K562 (cell line): ENCODE results near the gene GTPBP1. TPM values are rescaled to one million over a fixed set of nuclear protein-coding genes. Genes with fewer than 3 reads are reported as not detected.
A peak's percentile ranks its signal among the peaks of the same experiment; 100 is the strongest.

Experiments used
- ATAC-seq: fragments of 200-7000 bp; cut with Tn5 transposase; 3 replicates; pipeline ENCODE4 v1.9.1; 2020; ENCODE audit warnings: moderate library complexity
- BruUV-seq: library from RNA; stranded (reverse); fragments of 400-500 nt; replicated peaks from 2 replicates; lab custom pipeline; 2021; lab: Mats Ljungman, UMichigan
- CTCF ChIA-PET: fragments of 300-600 bp; formaldehyde crosslinking; extraction: SDS; loops from one replicate; lab custom pipeline; 2021; ENCODE audit warnings: low intra/inter-chr PET ratio; lab: Yijun Ruan, JAX
- POLR2A ChIA-PET: fragments of 300-600, 350-650 bp; sonication (Branson Sonifier 250); formaldehyde crosslinking; extraction: SDS; loops from one replicate; lab custom pipeline; 2021; ENCODE audit warnings: antibody characterized with exemption, inconsistent platforms; lab: Yijun Ruan, JAX
- DNase-seq, 4 experiments: peaks; one replicate each; pipeline versions ENCODE4 v3.0.0 to v3.0.0-alpha.2; 2011 to 2018; ENCODE audit warnings: low spot score in 3 of 4, mixed read lengths in 3 of 4; ENCODE audit errors: extremely low read depth in 1 of 4
- FAIRE-seq: peaks from 2 replicates; lab custom pipeline; 2011; peaks lifted over from hg19 to GRCh38; lab: Jason Lieb, UNC
- H2AFZ ChIP-seq: 2 replicates; pipeline ENCODE4 v1.6.0; 2011; ENCODE audit warnings: low read depth, low read length, control low read depth, inconsistent platforms
- H3K27ac ChIP-seq: fragments of 200-600 bp; 3 replicates; pipeline ENCODE4 v1.8.0; 2011; ENCODE audit warnings: low read depth, mild to moderate bottlenecking, control low read depth, inconsistent platforms, low read length, moderate library complexity, mixed read lengths; ENCODE audit errors: extremely low read depth
- H3K27me3 ChIP-seq, 2 experiments: fragments of 300-600 bp in 1 of 2; 2 replicates in 1 of 2; 3 replicates in 1 of 2; pipeline versions ENCODE4 v1.6.0 to v1.8.0; 2011; ENCODE audit warnings: inconsistent platforms in 2 of 2, low read length in 2 of 2, mild to moderate bottlenecking in 1 of 2, mixed read lengths in 1 of 2, moderate library complexity in 1 of 2; ENCODE audit not compliant: control insufficient read depth in 2 of 2, insufficient read depth in 2 of 2
- H3K36me3 ChIP-seq: fragments of 300-600 bp; 3 replicates; pipeline ENCODE4 v1.8.0; 2011; ENCODE audit warnings: mild to moderate bottlenecking, low read length, inconsistent platforms; ENCODE audit not compliant: control insufficient read depth, insufficient read depth
- H3K4me1 ChIP-seq, 2 experiments: fragments of 200-600 bp in 1 of 2; replicated peaks in 1 of 2; 2 replicates in 1 of 2; 3 replicates in 1 of 2; pipeline versions ENCODE4 v1.5.1 to v1.8.0; 2011; ENCODE audit warnings: inconsistent platforms in 2 of 2, low read length in 2 of 2, mild to moderate bottlenecking in 1 of 2, mixed read lengths in 1 of 2, moderate library complexity in 1 of 2; ENCODE audit not compliant: control insufficient read depth in 2 of 2, insufficient read depth in 2 of 2
- H3K4me2 ChIP-seq: 2 replicates; pipeline ENCODE4 v1.6.1; 2011; ENCODE audit warnings: low read length, control low read depth, inconsistent platforms, mixed read lengths; ENCODE audit not compliant: insufficient read depth
- H3K4me3 ChIP-seq: fragments of 200-600 bp; sonication (generic), shearing (Covaris generic); 2 replicates; pipeline ENCODE4 v1.5.1; 2016; ENCODE audit warnings: control low read depth, inconsistent platforms
- H3K79me2 ChIP-seq: fragments of 200-600 bp; 3 replicates; pipeline ENCODE4 v1.8.0; 2011; ENCODE audit warnings: low read length, inconsistent platforms; ENCODE audit not compliant: control insufficient read depth, insufficient read depth
- H3K9ac ChIP-seq, 2 experiments: 2 replicates each; pipeline versions ENCODE4 v1.6.0 to v1.6.1; 2011; ENCODE audit warnings: low read depth in 2 of 2, low read length in 2 of 2, control low read depth in 1 of 2, inconsistent platforms in 1 of 2, mild to moderate bottlenecking in 1 of 2, mixed read lengths in 1 of 2; ENCODE audit not compliant: insufficient read depth in 1 of 2
- H3K9me1 ChIP-seq: one replicate; pipeline ENCODE4 v1.6.0; 2011; ENCODE audit warnings: inconsistent platforms, mild to moderate bottlenecking, low read length, moderate library complexity; ENCODE audit not compliant: control insufficient read depth, insufficient read depth
- H3K9me3 ChIP-seq: replicated peaks from 2 replicates; pipeline ENCODE4 v1.5.1; 2011; ENCODE audit warnings: low read depth, low read length, inconsistent platforms; ENCODE audit not compliant: control insufficient read depth, insufficient read depth
- H4K20me1 ChIP-seq: replicated peaks from 2 replicates; pipeline ENCODE4 v1.6.1; 2011; ENCODE audit warnings: low read length, inconsistent platforms, mixed read lengths; ENCODE audit not compliant: control insufficient read depth, insufficient read depth
- GATAD2B ChIP-seq: fragments of 450-650 bp; IDR thresholded peaks from 2 replicates; pipeline ENCODE4 v1.6.1; 2017; ENCODE audit warnings: mild to moderate bottlenecking, borderline replicate concordance
- GTF2A2 ChIP-seq: IDR thresholded peaks from 2 replicates; pipeline ENCODE4 v1.6.1; 2016; ENCODE audit warnings: mild to moderate bottlenecking, missing genetic modification characterization, missing compliant biosample characterization
- HMGN3 ChIP-seq: IDR thresholded peaks from 2 replicates; pipeline ENCODE4 v1.6.1; 2011; ENCODE audit warnings: borderline replicate concordance, low read depth, mild to moderate bottlenecking, mixed read lengths, low read length; ENCODE audit not compliant: insufficient read length; ENCODE audit errors: extremely low read depth
- NFXL1 ChIP-seq: fragments of 450-650 bp; formaldehyde crosslinking; IDR thresholded peaks from 2 replicates; pipeline ENCODE4 v1.4.0; 2021; ENCODE audit warnings: mild to moderate bottlenecking
- SIX5 ChIP-seq, 2 experiments: IDR thresholded peaks; 2 replicates each; pipeline ENCODE4 v1.6.1; 2011; ENCODE audit warnings: low read length in 2 of 2, borderline replicate concordance in 1 of 2, low read depth in 1 of 2, mild to moderate bottlenecking in 1 of 2, moderate library complexity in 1 of 2; ENCODE audit not compliant: insufficient read depth in 1 of 2
- TCF7 ChIP-seq: sonication (generic); IDR thresholded peaks from 2 replicates; pipeline ENCODE4 v1.6.1; 2016; ENCODE audit warnings: antibody characterized with exemption, borderline replicate concordance
- TOE1 ChIP-seq, 2 experiments: fragments of 450-650 bp in 1 of 2; sonication (generic) in 1 of 2; formaldehyde crosslinking in 1 of 2; IDR thresholded peaks; 2 replicates each; pipeline versions ENCODE4 v1.7.1 to v1.8.0; 2016 to 2022; ENCODE audit warnings: borderline replicate concordance in 2 of 2, mild to moderate bottlenecking in 2 of 2, antibody characterized with exemption in 1 of 2, inconsistent platforms in 1 of 2, low read depth in 1 of 2, missing genetic modification reagents in 1 of 2, moderate library complexity in 1 of 2
- XRCC4 ChIP-seq: IDR thresholded peaks from one replicate; pipeline ENCODE4 v1.6.1; 2011; ENCODE audit not compliant: insufficient read depth, insufficient read length; ENCODE audit errors: extremely low read depth
- ZBED1 ChIP-seq: IDR thresholded peaks from 2 replicates; pipeline ENCODE4 v1.6.1; 2014
- WGBS: fragments of 100-300 bp; shearing (Covaris generic); methylation state at CpG from one replicate; pipeline ENCODE4 v1.1.6; 2016; ENCODE audit warnings: low coverage, mixed read lengths; ENCODE audit not compliant: insufficient coverage; ENCODE audit errors: missing lambda C conversion rate; 5-methylcytosine and 5-hydroxymethylcytosine counted together
- in situ Hi-C: fragments of 300-500 bp; cut with MboI; formaldehyde crosslinking; loops from 4 replicates; pipeline ENCODE4 v1.15.0; 2018; ENCODE audit warnings: inconsistent platforms, mixed read lengths
- intact Hi-C: fragments of 100-400 bp; cut with micrococcal nuclease; formaldehyde crosslinking; loops from 2 replicates; pipeline ENCODE4 v1.14.2; 2022
- polyA plus RNA-seq, 8 experiments: library from polyadenylated mRNA; depleted of rRNA in 4 of 8; stranded (reverse) in 5 of 8; unstranded in 3 of 8; fragments of >200 nt; fragmentation: Nextera tagmentation in 2 of 8; fragmentation: Illumina TruSeq in 1 of 8; extraction: Ambion mirVana in 2 of 8; extraction: Trizol in 1 of 8; gene quantifications; 2 replicates each; pipeline versions ENCODE4 v1.2.1 to v1.2.3, GENCODE V29; 2011 to 2014; ENCODE audit warnings: inconsistent platforms in 1 of 8, missing spikeins in 1 of 8
- total RNA-seq, 7 experiments: library from RNA; depleted of rRNA in 6 of 7; stranded (reverse); fragments of >200 nt in 6 of 7; fragmentation: Illumina TruSeq in 2 of 7; extraction: Trizol in 2 of 7; gene quantifications; 2 replicates each; pipeline versions ENCODE4 v1.2.1 to v1.2.3, GENCODE V29; 2011 to 2021; ENCODE audit warnings: low replicate concordance in 1 of 7
- TF ChIP-seq, protein P1 (sequence below): fragments of 450-650 bp; IDR thresholded peaks from 2 replicates; pipeline ENCODE4 v1.6.1; 2017; ENCODE audit warnings: mild to moderate bottlenecking, moderate library complexity
- TF ChIP-seq, protein P2 (sequence below): fragments of 250-450 bp; sonication (Bioruptor Pico); IDR thresholded peaks from 2 replicates; pipeline ENCODE4 v1.9.0; 2021; ENCODE audit warnings: mild to moderate bottlenecking, inconsistent platforms

The GTPBP1 gene
- total and polyA plus RNA-seq, 9 of the 15 experiments (the other 6 are each of a cell fraction or from before 2014, with no cell fraction given) = 0.83 to 53.2 (median 23.3) TPM

DNA sequence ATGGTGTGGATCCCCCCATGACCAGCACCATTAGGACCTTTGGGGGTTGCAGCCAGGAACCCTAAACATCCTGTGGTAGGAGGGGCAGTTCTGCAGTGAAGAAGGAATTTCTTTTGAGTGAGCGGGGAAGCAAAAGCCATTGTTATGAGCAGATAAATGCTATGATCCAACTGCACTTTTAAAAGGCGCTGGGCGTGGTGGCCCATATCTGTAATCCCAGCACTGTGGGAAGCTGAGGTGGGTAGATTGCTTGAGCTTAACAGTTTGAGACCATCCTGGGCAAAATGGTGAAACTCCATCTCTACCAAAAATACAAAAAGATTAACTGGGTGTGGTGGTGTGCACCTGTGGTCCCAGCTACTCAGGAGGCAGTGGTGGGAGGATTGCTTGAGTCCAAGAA lies 29.9 kb upstream of the GTPBP1 start (continued):
- no peak for TF ChIP-seq GATAD2B
- TF ChIP-seq, all 486 proteins: peak for 3

DNA sequence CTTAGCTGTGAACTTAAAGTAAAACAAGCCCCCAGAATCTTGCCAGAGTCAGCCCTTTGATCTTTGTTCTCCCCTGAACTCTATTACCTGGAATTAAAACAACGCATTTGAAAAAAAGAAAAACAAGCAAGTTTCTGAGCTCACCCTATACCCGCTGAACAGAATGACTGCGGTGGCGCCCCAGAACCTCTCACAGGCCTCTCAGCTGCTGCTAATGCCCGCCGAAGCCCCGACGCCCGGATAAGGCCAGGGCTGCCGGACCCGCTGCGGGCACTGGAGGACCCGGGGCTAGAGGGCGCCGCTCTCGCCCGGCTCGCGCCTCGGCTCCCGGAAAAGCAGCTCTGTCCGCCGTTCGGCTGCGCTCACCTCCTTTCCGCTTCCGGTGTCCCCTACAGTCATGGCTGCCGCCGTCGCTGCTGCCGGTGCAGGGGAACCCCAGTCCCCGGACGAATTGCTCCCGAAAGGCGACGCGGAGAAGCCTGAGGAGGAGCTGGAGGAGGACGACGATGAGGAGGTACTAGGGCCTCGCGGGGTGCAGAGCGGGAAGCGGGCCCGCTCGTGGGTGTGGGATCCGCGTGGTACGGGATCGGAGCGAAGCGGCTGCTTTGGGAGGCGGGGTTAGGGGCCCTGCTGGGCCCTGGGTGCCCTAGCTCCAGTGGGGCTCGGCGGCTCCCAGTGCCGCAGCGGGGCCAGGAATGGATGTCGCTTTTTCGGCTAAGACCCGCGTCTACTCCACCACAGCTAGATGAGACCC lies 24.0 kb upstream of the GTPBP1 start, which contains the start of gene TOMM22:
Gene TOMM22 (plus strand): TSS at position 376 of the 754 bp plus-strand sequence. CDS start 22 bp downstream, at position 398.
- WGBS = under 1% methylated on average over 45 of the region's 60 CpGs
- Histone ChIP-seq H4K20me1 (no peaks in the 10 kb centered on the region), H2AFZ (peak within 1 kb of the TSS; percentile 94), H3K9ac (peak within 1 kb of the TSS; percentile 81 to 97), H3K4me2 (peak within 1 kb of the TSS; percentile 95), H3K4me1 (peaks cover 4 to 13% of the 10 kb centered on the region in 2 experiments; a peak in 4 of 5 replicates), H3K4me3 (peak within 1 kb of the TSS; percentile 89), H3K27me3 (no peaks in the 10 kb centered on the region), H3K9me3 (0 out of 2 replicates have a peak, but pooled peaks cover 1% of the 10 kb centered on the region), H3K36me3 (peaks cover 41% of the 10 kb centered on the region; the same call in 2 of the 3 replicates), H3K79me2 (peaks cover 19% of the 10 kb centered on the region), H3K27ac (peak within 1 kb of the TSS; percentile 73), H3K9me1 (no peaks in the 10 kb centered on the region)
- FAIRE-seq = peak; percentile 62
- POLR2A ChIA-PET = interaction anchor here (0.6 to 1.7 kb wide), 18 partner anchors 9 to 604 kb away, joined by 3 to 12 read pairs (median 4); partner anchors contain the start of gene GTPBP1
- intact Hi-C loops = no loop called here
- peak; percentile 81 to 89 (median 84) for DNase-seq
- no TSS peak for BruUV-seq
- ATAC-seq = peak; percentile 99
- CTCF ChIA-PET = no interaction called here
- in situ Hi-C loops = no loop called here
- TF ChIP-seq GTF2A2 = 0 out of 2 replicates have a peak, but pooled peaks have one; percentile 36
- TF ChIP-seq, protein P1, sequence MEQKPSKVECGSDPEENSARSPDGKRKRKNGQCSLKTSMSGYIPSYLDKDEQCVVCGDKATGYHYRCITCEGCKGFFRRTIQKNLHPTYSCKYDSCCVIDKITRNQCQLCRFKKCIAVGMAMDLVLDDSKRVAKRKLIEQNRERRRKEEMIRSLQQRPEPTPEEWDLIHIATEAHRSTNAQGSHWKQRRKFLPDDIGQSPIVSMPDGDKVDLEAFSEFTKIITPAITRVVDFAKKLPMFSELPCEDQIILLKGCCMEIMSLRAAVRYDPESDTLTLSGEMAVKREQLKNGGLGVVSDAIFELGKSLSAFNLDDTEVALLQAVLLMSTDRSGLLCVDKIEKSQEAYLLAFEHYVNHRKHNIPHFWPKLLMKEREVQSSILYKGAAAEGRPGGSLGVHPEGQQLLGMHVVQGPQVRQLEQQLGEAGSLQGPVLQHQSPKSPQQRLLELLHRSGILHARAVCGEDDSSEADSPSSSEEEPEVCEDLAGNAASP = no peak
- peak; percentile 69 for TF ChIP-seq TOE1 (IDR thresholded peaks at IDR 0.05; ENCODE audit: borderline replicate concordance)
- no peak for TF ChIP-seq TOE1 (CRISPR knock-in tag; IDR thresholded peaks at IDR 0.05; ENCODE audit: borderline replicate concordance, low read depth)
- TF ChIP-seq XRCC4 = no peak
- peak; percentile 71; the same call in 1 of the 2 replicates for TF ChIP-seq ZBED1
- TF ChIP-seq TCF7 = peak; percentile 88; the same call in 1 of the 2 replicates
- TF ChIP-seq, protein P2, sequence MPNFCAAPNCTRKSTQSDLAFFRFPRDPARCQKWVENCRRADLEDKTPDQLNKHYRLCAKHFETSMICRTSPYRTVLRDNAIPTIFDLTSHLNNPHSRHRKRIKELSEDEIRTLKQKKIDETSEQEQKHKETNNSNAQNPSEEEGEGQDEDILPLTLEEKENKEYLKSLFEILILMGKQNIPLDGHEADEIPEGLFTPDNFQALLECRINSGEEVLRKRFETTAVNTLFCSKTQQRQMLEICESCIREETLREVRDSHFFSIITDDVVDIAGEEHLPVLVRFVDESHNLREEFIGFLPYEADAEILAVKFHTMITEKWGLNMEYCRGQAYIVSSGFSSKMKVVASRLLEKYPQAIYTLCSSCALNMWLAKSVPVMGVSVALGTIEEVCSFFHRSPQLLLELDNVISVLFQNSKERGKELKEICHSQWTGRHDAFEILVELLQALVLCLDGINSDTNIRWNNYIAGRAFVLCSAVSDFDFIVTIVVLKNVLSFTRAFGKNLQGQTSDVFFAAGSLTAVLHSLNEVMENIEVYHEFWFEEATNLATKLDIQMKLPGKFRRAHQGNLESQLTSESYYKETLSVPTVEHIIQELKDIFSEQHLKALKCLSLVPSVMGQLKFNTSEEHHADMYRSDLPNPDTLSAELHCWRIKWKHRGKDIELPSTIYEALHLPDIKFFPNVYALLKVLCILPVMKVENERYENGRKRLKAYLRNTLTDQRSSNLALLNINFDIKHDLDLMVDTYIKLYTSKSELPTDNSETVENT (CRISPR knock-in tag) = peak; percentile 97
- TF ChIP-seq NFXL1 (CRISPR knock-in tag) = no peak
- TF ChIP-seq SIX5 (IDR thresholded peaks at IDR 0.05; ENCODE audit: borderline replicate concordance in 1 of 2, insufficient read depth in 1 of 2, low read depth in 1 of 2, low read length in 2 of 2) = peak; percentile 12 to 43; a peak in 2 of 4 replicates
- peak; percentile 77 for TF ChIP-seq HMGN3
